HL-60 (cell line): ENCODE measurements around the gene TNRC6A.

Source experiments
- GABPA ChIP-seq: IDR thresholded peaks from 2 replicates; pipeline ENCODE4 v1.6.1; 2012; ENCODE audit warnings: low read depth
- POLR2AphosphoS5 ChIP-seq: IDR thresholded peaks from 2 replicates; pipeline ENCODE4 v1.6.1; 2012; ENCODE audit warnings: low read depth
- SPI1 ChIP-seq: IDR thresholded peaks from 2 replicates; pipeline ENCODE4 v1.6.1; 2012; ENCODE audit warnings: low read depth, mild to moderate bottlenecking, borderline replicate concordance
- TF ChIP-seq, protein P1 (sequence below): IDR thresholded peaks from one replicate; pipeline ENCODE4 v1.5.1; 2011; ENCODE audit warnings: low read length, control low read depth, inconsistent platforms; ENCODE audit not compliant: insufficient read depth
- TF ChIP-seq, protein P2 (sequence below): IDR thresholded peaks from 2 replicates; pipeline ENCODE4 v1.6.1; 2012; ENCODE audit warnings: low read depth; ENCODE audit not compliant: insufficient replicate concordance

DNA sequence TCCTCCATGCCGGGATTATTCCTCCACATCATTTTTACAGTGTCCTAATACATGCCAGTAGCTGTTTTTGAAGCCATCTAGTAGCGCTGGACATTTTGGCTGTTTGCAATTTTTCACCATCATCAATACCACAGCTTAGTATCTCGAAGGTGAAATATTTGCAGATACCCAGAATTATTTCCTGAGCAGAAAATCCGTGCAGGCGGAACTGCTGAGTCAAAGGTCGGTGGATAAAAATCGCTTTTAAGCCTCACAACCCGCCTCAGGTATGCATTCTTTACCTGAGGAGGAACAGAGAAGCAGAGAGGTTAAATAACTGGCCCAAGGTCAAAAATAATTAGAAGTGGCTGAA lies 584 bp upstream of the TNRC6A start:
- TF ChIP-seq POLR2AphosphoS5 (no peak), GABPA (no peak), SPI1 (no peak)
- TF ChIP-seq, protein P1, sequence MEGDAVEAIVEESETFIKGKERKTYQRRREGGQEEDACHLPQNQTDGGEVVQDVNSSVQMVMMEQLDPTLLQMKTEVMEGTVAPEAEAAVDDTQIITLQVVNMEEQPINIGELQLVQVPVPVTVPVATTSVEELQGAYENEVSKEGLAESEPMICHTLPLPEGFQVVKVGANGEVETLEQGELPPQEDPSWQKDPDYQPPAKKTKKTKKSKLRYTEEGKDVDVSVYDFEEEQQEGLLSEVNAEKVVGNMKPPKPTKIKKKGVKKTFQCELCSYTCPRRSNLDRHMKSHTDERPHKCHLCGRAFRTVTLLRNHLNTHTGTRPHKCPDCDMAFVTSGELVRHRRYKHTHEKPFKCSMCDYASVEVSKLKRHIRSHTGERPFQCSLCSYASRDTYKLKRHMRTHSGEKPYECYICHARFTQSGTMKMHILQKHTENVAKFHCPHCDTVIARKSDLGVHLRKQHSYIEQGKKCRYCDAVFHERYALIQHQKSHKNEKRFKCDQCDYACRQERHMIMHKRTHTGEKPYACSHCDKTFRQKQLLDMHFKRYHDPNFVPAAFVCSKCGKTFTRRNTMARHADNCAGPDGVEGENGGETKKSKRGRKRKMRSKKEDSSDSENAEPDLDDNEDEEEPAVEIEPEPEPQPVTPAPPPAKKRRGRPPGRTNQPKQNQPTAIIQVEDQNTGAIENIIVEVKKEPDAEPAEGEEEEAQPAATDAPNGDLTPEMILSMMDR = no peak
- TF ChIP-seq, protein P2, sequence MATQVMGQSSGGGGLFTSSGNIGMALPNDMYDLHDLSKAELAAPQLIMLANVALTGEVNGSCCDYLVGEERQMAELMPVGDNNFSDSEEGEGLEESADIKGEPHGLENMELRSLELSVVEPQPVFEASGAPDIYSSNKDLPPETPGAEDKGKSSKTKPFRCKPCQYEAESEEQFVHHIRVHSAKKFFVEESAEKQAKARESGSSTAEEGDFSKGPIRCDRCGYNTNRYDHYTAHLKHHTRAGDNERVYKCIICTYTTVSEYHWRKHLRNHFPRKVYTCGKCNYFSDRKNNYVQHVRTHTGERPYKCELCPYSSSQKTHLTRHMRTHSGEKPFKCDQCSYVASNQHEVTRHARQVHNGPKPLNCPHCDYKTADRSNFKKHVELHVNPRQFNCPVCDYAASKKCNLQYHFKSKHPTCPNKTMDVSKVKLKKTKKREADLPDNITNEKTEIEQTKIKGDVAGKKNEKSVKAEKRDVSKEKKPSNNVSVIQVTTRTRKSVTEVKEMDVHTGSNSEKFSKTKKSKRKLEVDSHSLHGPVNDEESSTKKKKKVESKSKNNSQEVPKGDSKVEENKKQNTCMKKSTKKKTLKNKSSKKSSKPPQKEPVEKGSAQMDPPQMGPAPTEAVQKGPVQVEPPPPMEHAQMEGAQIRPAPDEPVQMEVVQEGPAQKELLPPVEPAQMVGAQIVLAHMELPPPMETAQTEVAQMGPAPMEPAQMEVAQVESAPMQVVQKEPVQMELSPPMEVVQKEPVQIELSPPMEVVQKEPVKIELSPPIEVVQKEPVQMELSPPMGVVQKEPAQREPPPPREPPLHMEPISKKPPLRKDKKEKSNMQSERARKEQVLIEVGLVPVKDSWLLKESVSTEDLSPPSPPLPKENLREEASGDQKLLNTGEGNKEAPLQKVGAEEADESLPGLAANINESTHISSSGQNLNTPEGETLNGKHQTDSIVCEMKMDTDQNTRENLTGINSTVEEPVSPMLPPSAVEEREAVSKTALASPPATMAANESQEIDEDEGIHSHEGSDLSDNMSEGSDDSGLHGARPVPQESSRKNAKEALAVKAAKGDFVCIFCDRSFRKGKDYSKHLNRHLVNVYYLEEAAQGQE = no peak
